ENCODE results near the gene S100A13.

GRCh38 chr1:153612755-153613331, 14.5 kb downstream of the S100A13 start, which contains the start of gene S100A16:
- TF ChIP-seq, protein P1, sequence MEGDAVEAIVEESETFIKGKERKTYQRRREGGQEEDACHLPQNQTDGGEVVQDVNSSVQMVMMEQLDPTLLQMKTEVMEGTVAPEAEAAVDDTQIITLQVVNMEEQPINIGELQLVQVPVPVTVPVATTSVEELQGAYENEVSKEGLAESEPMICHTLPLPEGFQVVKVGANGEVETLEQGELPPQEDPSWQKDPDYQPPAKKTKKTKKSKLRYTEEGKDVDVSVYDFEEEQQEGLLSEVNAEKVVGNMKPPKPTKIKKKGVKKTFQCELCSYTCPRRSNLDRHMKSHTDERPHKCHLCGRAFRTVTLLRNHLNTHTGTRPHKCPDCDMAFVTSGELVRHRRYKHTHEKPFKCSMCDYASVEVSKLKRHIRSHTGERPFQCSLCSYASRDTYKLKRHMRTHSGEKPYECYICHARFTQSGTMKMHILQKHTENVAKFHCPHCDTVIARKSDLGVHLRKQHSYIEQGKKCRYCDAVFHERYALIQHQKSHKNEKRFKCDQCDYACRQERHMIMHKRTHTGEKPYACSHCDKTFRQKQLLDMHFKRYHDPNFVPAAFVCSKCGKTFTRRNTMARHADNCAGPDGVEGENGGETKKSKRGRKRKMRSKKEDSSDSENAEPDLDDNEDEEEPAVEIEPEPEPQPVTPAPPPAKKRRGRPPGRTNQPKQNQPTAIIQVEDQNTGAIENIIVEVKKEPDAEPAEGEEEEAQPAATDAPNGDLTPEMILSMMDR (conservative IDR thresholded peaks at IDR 0.05 in 1 of 2, IDR thresholded peaks at IDR 0.05 in 1 of 2; ENCODE audit: low read depth in 1 of 2, low read length in 2 of 2), result no peak
- TF ChIP-seq EZH2 (IDR thresholded peaks at IDR 0.05; ENCODE audit: low read length, missing control alignments), result no peak

All from fibroblast of lung (primary cell).